Activated CD4-positive, alpha-beta T cell treated with anti-CD3 and anti-CD28 coated beads, Interleukin-2, amount 50 U/mL, for 24 hours (primary cell): ENCODE data around the gene CHST10.
"Not testable (repeated sequence)": the region's sequence is repeated elsewhere in the genome, so short reads cannot be mapped to it uniquely, and the experiment has no call there.

ENCODE experiments used
- DNase-seq, 2 donors: peaks; one replicate each; pipeline ENCODE4 v3.0.0-alpha.2; 2020; ENCODE audit warnings: low read depth in 1 of 2, low spot score in 1 of 2

Gene CHST10

DNA sequence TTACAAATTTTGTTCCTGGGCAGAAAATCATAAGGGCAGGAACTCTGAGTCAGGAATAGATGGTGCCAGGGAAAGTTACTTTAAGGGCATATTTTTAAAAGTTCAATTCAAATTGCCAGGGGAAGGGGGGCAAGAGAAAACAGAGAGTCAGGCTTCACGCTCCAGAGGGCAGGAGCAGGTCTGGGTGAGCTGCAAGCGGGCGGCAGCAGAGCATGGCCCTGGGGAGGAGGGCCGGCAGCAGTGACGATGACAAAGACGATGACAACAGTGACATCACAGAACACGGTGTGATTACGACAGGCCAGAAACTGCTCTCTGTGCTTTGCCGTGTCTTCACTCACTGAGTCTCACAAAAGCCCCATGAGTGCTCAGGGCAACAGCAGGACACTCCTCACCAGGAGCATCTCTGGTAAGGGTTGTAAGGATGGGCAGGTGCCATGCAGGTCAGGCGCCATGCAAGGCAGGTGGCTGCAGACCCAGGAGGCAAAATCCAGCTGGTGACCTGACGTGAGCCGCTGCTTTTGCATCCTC is 23.3 kb downstream of the CHST10 start:
- DNase-seq: no peak

- DNase-seq: no peak
Measured at GRCh38 chr2:100393362-100393761, 24.1 kb downstream of the CHST10 start.

DNA sequence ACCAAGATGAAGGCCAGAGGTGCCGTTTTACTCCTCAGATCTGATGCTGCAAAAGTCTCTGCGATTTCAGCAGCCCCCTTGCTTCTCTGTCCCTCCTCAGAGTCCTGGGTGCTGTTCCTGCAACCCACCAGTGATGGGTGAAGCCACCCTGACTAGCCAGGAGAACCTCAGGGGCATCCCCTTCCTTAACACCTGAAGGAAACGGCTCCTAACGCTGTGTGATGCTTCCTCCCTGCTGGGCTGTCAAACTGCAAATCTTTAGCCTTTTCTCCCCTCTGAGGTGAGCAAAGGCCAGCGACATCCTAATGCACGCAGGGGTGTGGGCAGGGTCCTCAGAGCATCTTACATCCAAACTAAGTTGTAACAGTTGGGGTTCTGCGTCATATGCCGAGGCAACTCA is 24.8 kb downstream of the CHST10 start:
- DNase-seq: no peak

- no peak for DNase-seq
Measured at GRCh38 chr2:100391735-100392515, 25.5 kb downstream of the CHST10 start.

DNA sequence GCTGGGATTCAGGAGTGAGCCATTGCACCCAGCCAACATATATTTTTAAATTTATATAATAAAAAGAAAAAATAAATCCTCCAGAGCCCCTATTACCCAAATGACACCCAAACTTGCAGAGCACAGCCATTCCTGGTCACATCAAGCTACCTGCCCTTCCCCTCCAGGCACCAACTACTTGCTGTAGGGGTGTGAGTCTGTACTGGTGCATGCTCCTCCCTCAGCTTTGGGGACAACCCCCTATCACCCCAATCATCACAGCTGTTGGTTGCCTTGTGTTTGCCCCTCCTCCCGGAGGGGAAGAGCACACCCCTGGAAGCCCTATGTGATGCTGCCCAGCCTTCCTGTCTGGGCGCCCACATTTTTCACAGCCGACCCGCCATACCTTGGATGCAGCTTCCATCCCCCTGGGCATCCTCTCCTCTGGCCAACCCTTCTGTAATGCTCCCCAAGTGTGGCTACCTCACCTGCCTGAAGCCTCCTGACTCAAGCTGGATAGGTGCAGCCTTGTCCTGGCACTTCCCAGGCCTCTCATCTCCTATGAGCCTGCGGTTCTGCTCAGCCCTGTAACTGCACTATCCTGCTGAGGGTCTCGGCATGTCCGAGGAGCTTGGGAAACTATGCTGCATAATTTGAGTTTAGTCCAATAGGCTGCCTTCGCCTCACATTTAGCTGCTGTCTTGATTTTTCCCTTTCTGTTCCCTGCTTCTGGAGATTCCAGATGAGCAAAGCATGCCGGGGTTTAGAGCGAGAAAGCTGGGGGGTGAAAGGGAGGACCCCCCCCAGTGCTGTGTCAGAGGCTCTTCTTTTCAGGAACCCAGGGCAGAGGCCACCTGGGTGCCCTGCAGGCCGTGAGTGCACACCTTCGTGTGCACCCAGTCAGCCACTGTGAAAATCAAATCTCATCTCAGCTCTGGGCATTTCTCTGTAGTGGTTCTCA is 27.2 kb downstream of the CHST10 start:
- DNase-seq: no peak

- DNase-seq: no peak
Measured at GRCh38 chr2:100388703-100389102, 28.8 kb downstream of the CHST10 start.

DNA sequence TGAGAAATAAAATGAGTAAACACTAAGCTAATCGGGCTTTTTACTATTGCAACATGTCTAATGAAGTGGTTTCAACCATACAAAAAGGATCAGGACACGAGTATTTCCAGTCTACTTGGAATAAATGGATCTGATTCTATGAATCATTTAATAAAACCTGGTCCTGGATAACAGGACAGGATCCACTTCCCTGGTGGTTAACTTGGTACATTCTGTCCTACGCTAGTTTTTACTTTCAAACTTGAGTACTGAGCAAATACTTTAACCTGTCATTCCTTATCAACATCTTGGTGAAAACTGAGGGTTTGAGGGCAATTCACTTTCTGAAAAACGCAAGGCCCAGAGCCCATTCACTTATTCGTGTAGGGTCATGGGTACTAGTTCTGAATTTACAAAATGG is 33.5 kb downstream of the CHST10 start:
- no peak for DNase-seq

DNA sequence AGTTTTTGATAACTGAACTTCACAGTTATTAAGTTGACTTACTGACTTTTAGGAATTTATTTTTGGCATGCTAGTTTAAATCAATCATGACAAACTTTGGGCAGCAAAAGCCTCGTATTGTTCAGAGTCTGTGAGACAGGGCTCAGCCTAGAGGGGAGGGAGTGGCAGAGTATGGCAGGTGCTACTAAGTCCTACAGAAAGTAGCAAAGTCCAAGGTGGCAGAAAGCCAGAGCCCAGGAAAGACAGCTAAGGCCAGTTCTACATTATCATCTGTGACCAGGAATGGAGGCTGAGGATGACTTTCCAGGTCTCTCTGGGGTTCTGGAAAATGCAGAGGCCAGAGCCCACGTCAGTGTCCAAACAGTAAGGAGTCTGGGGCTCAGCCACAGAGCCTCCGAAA is 34.2 kb downstream of the CHST10 start:
- DNase-seq: no peak

DNA sequence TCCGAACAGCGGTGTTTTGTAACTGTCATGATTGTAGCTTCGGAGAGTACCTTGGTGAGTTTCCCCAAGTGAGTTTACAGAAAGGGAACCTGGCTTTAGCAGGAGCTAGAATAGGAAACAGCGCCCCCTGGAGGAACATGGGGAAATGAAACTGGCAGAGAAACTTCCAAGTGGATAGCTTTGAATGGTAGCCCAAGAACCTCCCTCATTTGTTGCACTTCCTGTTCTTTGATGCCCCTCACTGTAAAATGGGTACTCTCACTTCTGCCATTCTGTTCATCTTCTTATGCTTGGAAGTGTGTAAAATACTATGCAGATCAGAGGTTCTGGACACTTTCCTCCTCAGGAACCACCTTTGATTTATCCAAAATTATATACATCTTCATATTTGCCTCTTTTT is 36.2 kb downstream of the CHST10 start:
- peak; percentile 41 to 65 for DNase-seq

DNA sequence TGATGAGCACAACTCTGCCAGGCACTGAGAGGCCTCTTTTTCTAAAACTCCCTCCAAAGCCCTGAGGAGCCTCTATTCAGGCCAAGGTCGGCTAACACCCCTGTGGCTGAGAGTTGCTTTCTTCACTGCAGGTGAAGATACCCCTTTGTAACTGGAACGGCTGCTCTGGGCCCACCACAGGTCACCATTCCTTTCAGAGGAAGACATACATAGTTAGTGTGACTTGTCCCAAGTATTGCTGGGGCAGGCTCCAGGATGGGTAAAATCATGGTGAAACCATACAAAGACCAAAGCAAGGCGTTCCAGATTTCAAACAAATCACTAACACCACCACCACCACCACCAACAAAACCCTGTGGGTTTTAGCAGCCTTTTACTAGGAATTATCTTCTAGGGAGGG is 36.8 kb downstream of the CHST10 start:
- DNase-seq: no peak

DNA sequence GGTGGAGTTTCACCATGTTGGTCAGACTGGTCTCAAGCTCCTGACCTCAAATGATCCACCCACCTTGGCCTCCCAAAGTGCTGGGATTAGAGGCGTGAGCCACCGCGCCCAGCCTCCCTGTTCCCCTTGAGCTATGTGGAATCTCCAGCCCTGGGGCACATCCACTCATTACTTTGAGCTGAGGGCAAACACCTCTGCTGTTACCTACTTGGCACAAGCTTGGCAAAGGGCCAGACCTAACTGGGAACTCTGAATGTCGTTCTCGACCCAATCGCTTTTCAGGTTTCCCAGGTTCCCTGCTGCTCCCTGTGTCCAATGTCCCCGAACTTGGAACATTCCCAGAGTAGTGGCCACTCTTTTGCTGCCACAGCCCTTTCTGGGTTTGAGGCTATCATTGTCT is 40.6 kb downstream of the CHST10 start:
- no peak for DNase-seq

GRCh38 chr2:100367163-100367562 is 50.3 kb downstream of the CHST10 start:
- DNase-seq: no peak

DNA sequence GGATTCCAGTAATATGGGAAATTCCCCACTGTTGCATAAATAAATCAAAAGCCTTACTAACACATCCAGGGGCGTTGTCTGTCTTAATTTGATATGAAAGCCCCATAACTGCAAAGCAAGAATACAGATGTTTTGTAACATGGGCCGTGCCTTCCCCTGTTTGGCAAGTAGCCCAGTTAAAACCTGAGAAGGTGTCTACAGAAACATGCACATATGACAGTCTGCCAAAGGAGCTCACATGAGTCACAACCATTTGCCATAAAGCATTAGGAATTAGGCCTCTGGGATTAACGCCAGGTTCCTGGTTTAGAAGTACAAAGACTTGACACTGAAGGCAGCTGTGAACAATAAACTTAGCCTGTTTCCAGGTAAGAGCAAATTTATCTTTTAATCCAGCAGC is 52.0 kb downstream of the CHST10 start:
- DNase-seq: no peak

GRCh38 chr2:100362269-100362668 is 55.2 kb downstream of the CHST10 start:
- DNase-seq: not testable (repeated sequence)

DNA sequence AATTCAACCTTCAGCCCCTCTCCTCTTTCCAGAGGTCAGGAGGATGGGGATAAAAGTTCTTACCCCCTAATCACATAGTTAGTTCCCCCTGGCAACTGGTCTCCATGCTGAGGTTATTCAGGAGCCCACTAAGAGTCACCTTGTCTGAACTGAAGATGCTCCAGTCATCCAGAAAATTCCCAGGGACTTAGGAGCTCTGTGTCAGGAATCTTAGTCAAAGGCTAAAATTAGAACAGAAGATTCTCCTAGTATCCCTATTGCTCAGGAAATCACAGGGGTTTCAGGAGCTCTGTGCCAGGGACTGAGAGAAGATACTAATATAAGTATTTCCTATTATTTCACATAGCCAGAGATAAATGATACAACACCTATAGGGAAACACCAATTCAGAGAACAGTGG is 57.9 kb downstream of the CHST10 start:
- DNase-seq: no peak

GRCh38 chr2:100358554-100358953 is 58.9 kb downstream of the CHST10 start:
- DNase-seq: no peak

- DNase-seq: no peak
Measured at GRCh38 chr2:100352521-100352920, 64.9 kb downstream of the CHST10 start.

GRCh38 chr2:100350661-100351185 is 66.7 kb downstream of the CHST10 start:
- DNase-seq: no peak

DNA sequence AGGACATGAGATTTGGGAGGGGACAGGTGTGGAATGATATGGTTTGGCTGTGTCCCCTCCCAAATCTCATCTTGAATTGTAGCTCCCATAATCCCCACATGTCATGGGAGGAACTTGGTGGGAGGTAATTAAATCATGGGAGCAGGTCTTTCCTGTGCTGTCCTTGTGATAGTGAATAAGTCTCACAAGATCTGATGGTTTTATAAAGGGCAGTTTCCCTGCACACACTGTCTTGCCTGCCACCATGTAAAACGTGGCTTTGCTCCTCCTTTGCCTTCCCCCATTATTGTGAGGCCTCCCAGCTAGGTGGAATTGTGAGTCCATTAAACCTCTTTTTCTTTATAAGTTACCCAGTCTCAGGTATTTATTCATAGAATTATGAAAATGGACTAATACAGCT is 72.3 kb downstream of the CHST10 start:
- not testable (repeated sequence) for DNase-seq

GRCh38 chr2:100344433-100344832 is 73.0 kb downstream of the CHST10 start:
- DNase-seq: no peak

- DNase-seq: not testable (repeated sequence)
Measured at GRCh38 chr2:100342466-100342865, 75.0 kb downstream of the CHST10 start.
